ENCODE measurements around the gene GARIN5A. TPM values are rescaled to one million over a fixed set of nuclear protein-coding genes. Genes with fewer than 3 reads are reported as not detected.

Gene GARIN5A
- total RNA-seq, 4 donors from 2014 or later: 0.53 to 2.0 (median 1.5) TPM

GRCh38 chr19:50496189-50497021 is 19.8 kb upstream of the GARIN5A start:
- no peak for DNase-seq
- intact Hi-C loops (cut with DNase I): no loop called here
- Histone ChIP-seq H3K4me1 (peaks cover 0 to 3% (median 0%) of the 10 kb centered on the region in 3 donors), H3K36me3 (no peaks in the 10 kb centered on the region), H3K27ac (no peak overlapping the region), H3K9me3 (no peaks in the 10 kb centered on the region), H3K4me3 (no peak overlapping the region), H3K27me3 (no peaks in the 10 kb centered on the region)
- TF ChIP-seq POLR2A (IDR thresholded peaks at IDR 0.05): no peak
- 71 to 72% methylated on average over 25 to 26 of the region's 30 CpGs for WGBS, 2 donors

- H3K27ac ChIP-seq: no peak overlapping the region
- intact Hi-C loops (cut with DNase I): no loop called here
- H3K4me3 ChIP-seq: no peak overlapping the region
- H3K9me3 ChIP-seq: no peaks in the 10 kb centered on the region
- WGBS, 2 donors: 89 to 90% methylated on average over 5 of the region's 5 CpGs
- peaks cover 0 to 3% (median 0%) of the 10 kb centered on the region in 3 donors for H3K4me1 ChIP-seq
- H3K36me3 ChIP-seq: no peaks in the 10 kb centered on the region
- peaks cover 0 to 13% (median 0%) of the 10 kb centered on the region in 4 donors for H3K27me3 ChIP-seq
- DNase-seq: no peak
- no peak for TF ChIP-seq POLR2A (IDR thresholded peaks at IDR 0.05)
- TF ChIP-seq, protein P1, sequence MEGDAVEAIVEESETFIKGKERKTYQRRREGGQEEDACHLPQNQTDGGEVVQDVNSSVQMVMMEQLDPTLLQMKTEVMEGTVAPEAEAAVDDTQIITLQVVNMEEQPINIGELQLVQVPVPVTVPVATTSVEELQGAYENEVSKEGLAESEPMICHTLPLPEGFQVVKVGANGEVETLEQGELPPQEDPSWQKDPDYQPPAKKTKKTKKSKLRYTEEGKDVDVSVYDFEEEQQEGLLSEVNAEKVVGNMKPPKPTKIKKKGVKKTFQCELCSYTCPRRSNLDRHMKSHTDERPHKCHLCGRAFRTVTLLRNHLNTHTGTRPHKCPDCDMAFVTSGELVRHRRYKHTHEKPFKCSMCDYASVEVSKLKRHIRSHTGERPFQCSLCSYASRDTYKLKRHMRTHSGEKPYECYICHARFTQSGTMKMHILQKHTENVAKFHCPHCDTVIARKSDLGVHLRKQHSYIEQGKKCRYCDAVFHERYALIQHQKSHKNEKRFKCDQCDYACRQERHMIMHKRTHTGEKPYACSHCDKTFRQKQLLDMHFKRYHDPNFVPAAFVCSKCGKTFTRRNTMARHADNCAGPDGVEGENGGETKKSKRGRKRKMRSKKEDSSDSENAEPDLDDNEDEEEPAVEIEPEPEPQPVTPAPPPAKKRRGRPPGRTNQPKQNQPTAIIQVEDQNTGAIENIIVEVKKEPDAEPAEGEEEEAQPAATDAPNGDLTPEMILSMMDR (IDR thresholded peaks at IDR 0.05): no peak
Measured at GRCh38 chr19:50495020-50495531, 18.4 kb upstream of the GARIN5A start.

GRCh38 chr19:50494186-50495019 is 17.8 kb upstream of the GARIN5A start:
- no peaks in the 10 kb centered on the region for H3K9me3 ChIP-seq
- peaks cover 0 to 18% (median 0%) of the 10 kb centered on the region in 4 donors for H3K27me3 ChIP-seq
- peaks cover 0 to 3% (median 0%) of the 10 kb centered on the region in 3 donors for H3K4me1 ChIP-seq
- DNase-seq: no peak
- intact Hi-C loops (cut with DNase I): no loop called here
- TF ChIP-seq, protein P1 (IDR thresholded peaks at IDR 0.05): no peak
- TF ChIP-seq POLR2A (IDR thresholded peaks at IDR 0.05): no peak
- H3K27ac ChIP-seq: no peak overlapping the region
- H3K4me3 ChIP-seq: no peak overlapping the region
- H3K36me3 ChIP-seq: no peaks in the 10 kb centered on the region
- WGBS, 2 donors: 54 to 60% methylated on average over 6 of the region's 7 CpGs

DNA sequence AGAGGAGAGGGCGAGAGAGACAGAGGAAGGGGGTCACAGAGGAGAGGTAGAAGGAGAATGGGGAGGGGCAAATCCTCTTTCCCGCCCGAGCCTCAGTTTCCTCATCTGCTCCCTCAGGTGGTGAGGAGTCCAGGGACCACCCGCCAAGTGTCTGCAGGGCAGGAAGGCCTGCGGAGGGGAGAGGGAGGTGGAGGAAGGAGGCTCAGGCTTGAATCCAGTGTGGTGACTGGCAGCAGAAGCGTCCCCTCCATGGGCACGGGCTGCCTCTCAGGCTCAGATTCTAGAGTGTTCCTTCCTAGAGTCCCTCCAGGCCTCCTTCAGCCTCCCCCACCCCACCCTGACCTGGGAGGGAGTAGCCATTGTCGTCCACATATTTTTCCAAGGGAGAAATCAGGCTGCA is 16.5 kb upstream of the GARIN5A start:
- Histone ChIP-seq H3K9me3 (no peaks in the 10 kb centered on the region), H3K27me3 (peaks cover 0 to 30% (median 0%) of the 10 kb centered on the region in 4 donors), H3K4me1 (peaks cover 0 to 3% (median 0%) of the 10 kb centered on the region in 3 donors), H3K36me3 (no peaks in the 10 kb centered on the region), H3K4me3 (no peak overlapping the region), H3K27ac (no peak overlapping the region)
- DNase-seq: no peak
- TF ChIP-seq, protein P1 (IDR thresholded peaks at IDR 0.05): no peak
- 69 to 77% methylated on average over 6 to 8 of the region's 8 CpGs for WGBS, 2 donors
- intact Hi-C loops (cut with DNase I): no loop called here

GRCh38 chr19:50492303-50493052 is 15.8 kb upstream of the GARIN5A start:
- H3K36me3 ChIP-seq: no peaks in the 10 kb centered on the region
- TF ChIP-seq, protein P1 (IDR thresholded peaks at IDR 0.05): no peak
- TF ChIP-seq POLR2A (IDR thresholded peaks at IDR 0.05): no peak
- no peak overlapping the region for H3K27ac ChIP-seq
- H3K9me3 ChIP-seq: no peaks in the 10 kb centered on the region
- H3K4me1 ChIP-seq: peaks cover 0 to 3% (median 0%) of the 10 kb centered on the region in 3 donors
- DNase-seq: no peak
- H3K27me3 ChIP-seq: peaks cover 0 to 36% (median 0%) of the 10 kb centered on the region in 4 donors
- WGBS, 2 donors: 6 to 7% methylated on average over 9 of the region's 12 CpGs
- H3K4me3 ChIP-seq: no peak overlapping the region
- intact Hi-C loops (cut with DNase I): no loop called here
